GM06990 (cell line): ENCODE results near the gene INSR.

Experiments used
- DNase-seq: peaks from one replicate; pipeline ENCODE4 v3.0.0-alpha.2; 2011; ENCODE audit not compliant: insufficient read length; ENCODE audit errors: extremely low read depth
- H3K27me3 ChIP-seq: replicated peaks from 2 replicates; pipeline ENCODE4 v1.6.0; 2011; ENCODE audit warnings: low read length; ENCODE audit not compliant: control insufficient read depth, insufficient read depth
- H3K36me3 ChIP-seq: 2 replicates; pipeline ENCODE4 v1.5.1; 2011; ENCODE audit warnings: low read length; ENCODE audit not compliant: control insufficient read depth, insufficient read depth
- H3K4me3 ChIP-seq: replicated peaks from 2 replicates; pipeline ENCODE4 v1.5.1; 2011; ENCODE audit warnings: low read depth, mild to moderate bottlenecking, control low read depth, low read length
- CTCF ChIP-seq: IDR thresholded peaks from 2 replicates; pipeline ENCODE4 v1.5.1; 2011; ENCODE audit warnings: low read length, control low read depth, mild to moderate bottlenecking, inconsistent platforms; ENCODE audit not compliant: insufficient read depth, poor library complexity, severe bottlenecking

Gene INSR

GRCh38 chr19:7176792-7177191 is 117.4 kb downstream of the INSR start:
- TF ChIP-seq CTCF, result no peak
- Histone ChIP-seq H3K27me3 (no peaks in the 10 kb centered on the region), H3K4me3 (no peak overlapping the region), H3K36me3 (no peaks in the 10 kb centered on the region; the same call in none of the 2 replicates)
- no peak for DNase-seq

- DNase-seq, result no peak
- Histone ChIP-seq H3K4me3 (no peak overlapping the region), H3K36me3 (peaks cover 7% of the 10 kb centered on the region), H3K27me3 (no peaks in the 10 kb centered on the region)
- TF ChIP-seq CTCF, result no peak
Measured at GRCh38 chr19:7172794-7173193, 121.4 kb downstream of the INSR start.

GRCh38 chr19:7170983-7171382 is 123.2 kb downstream of the INSR start:
- Histone ChIP-seq H3K36me3 (peaks cover 10% of the 10 kb centered on the region), H3K27me3 (no peaks in the 10 kb centered on the region), H3K4me3 (no peak overlapping the region)
- no peak for TF ChIP-seq CTCF
- DNase-seq, result no peak

- Histone ChIP-seq H3K27me3 (no peaks in the 10 kb centered on the region), H3K4me3 (no peak overlapping the region), H3K36me3 (peaks cover 11% of the 10 kb centered on the region)
- TF ChIP-seq CTCF, result no peak
- DNase-seq, result no peak
Measured at GRCh38 chr19:7168941-7169340, 125.3 kb downstream of the INSR start.

GRCh38 chr19:7161292-7161691 is 132.9 kb downstream of the INSR start:
- no peak overlapping the region for H3K4me3 ChIP-seq
- H3K36me3 ChIP-seq, result peaks cover 12% of the 10 kb centered on the region
- no peaks in the 10 kb centered on the region for H3K27me3 ChIP-seq
- DNase-seq, result no peak
- TF ChIP-seq CTCF, result no peak
